HEK293 (cell line): ENCODE data around the gene SELENOO.

Experiments
- GLI2 ChIP-seq: fragments of 450-650 bp; formaldehyde crosslinking; IDR thresholded peaks from 2 replicates; pipeline ENCODE4; 2017; ENCODE audit warnings: missing biosample characterization, missing genetic modification characterization, low read depth, borderline replicate concordance
- HOXA7 ChIP-seq: sonication (generic); formaldehyde crosslinking; IDR thresholded peaks from 2 replicates; pipeline ENCODE4 v1.8.1; 2022; ENCODE audit warnings: missing genetic modification reagents, borderline replicate concordance
- YY1 ChIP-seq: fragments of 450-650 bp; formaldehyde crosslinking; IDR thresholded peaks from 2 replicates; pipeline ENCODE4 v1.5.1; 2018; ENCODE audit warnings: missing biosample characterization, missing genetic modification characterization
- YY2 ChIP-seq: fragments of 450-650 bp; formaldehyde crosslinking; IDR thresholded peaks from 2 replicates; pipeline ENCODE4 v1.5.1; 2016; ENCODE audit warnings: missing biosample characterization, missing genetic modification characterization
- ZBTB8A ChIP-seq: fragments of 450-650 bp; formaldehyde crosslinking; IDR thresholded peaks from 2 replicates; pipeline ENCODE4 v1.5.1; 2016; ENCODE audit warnings: missing biosample characterization, missing genetic modification characterization
- ZNF121 ChIP-seq: fragments of 450-650 bp; formaldehyde crosslinking; IDR thresholded peaks from 2 replicates; pipeline ENCODE4 v1.5.1; 2016; ENCODE audit warnings: missing biosample characterization, missing genetic modification characterization
- ZNF23 ChIP-seq: fragments of 450-650 bp; formaldehyde crosslinking; IDR thresholded peaks from 2 replicates; pipeline ENCODE4 v1.5.1; 2016; ENCODE audit warnings: missing biosample characterization, missing genetic modification characterization, borderline replicate concordance
- ZNF37A ChIP-seq: fragments of 450-650 bp; IDR thresholded peaks from 2 replicates; pipeline ENCODE4 v1.5.1; 2018; ENCODE audit warnings: missing biosample characterization, missing genetic modification characterization
- ZNF510 ChIP-seq: fragments of 450-650 bp; formaldehyde crosslinking; IDR thresholded peaks from 2 replicates; pipeline ENCODE4 v1.5.1; 2018; ENCODE audit warnings: mild to moderate bottlenecking, missing genetic modification characterization, missing biosample characterization; ENCODE audit not compliant: insufficient replicate concordance
- ZNF530 ChIP-seq: fragments of 450-650 bp; formaldehyde crosslinking; IDR thresholded peaks from 2 replicates; pipeline ENCODE4 v1.5.1; 2016; ENCODE audit warnings: low read depth, missing biosample characterization, missing genetic modification characterization
- ZNF544 ChIP-seq: fragments of 450-650 bp; formaldehyde crosslinking; IDR thresholded peaks from 2 replicates; pipeline ENCODE4 v1.5.0; 2017; ENCODE audit warnings: missing biosample characterization, missing genetic modification characterization
- ZNF701 ChIP-seq: fragments of 450-650 bp; formaldehyde crosslinking; IDR thresholded peaks from 2 replicates; pipeline ENCODE4 v1.5.1; 2016; ENCODE audit warnings: missing biosample characterization, missing genetic modification characterization
- TF ChIP-seq, protein P1 (sequence below): fragments of 450-650 bp; formaldehyde crosslinking; IDR thresholded peaks from 2 replicates; pipeline ENCODE4 v1.5.1; 2016; ENCODE audit warnings: missing biosample characterization, missing genetic modification characterization
- TF ChIP-seq, protein P2 (sequence below): fragments of 450-650 bp; formaldehyde crosslinking; IDR thresholded peaks from 2 replicates; pipeline ENCODE4; 2016; ENCODE audit warnings: missing biosample characterization, missing genetic modification characterization

DNA sequence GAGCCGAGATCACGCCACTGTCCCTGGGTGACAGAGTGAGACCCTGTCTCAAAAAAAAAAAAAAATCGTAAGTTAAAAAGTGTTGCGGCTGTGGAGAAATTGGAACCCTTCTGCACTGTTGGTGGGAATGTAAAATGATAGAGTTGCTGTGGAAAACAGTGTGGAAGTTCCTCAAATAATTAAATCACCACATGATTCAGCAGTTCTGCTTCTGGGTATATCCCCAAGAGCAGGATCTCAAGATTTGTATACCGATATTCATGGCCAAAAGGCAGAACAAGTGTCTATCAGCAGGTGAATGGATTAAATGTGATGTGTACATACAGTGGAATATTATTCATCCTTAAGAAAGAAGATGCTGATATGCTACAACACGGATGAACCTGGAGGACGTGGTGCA, 3.8 kb downstream of the SELENOO start:
- no peak for TF ChIP-seq GLI2 (tag by site-specific recombination)
- TF ChIP-seq ZNF23 (tag by site-specific recombination): no peak
- TF ChIP-seq YY2 (tag by site-specific recombination): no peak
- TF ChIP-seq, protein P1, sequence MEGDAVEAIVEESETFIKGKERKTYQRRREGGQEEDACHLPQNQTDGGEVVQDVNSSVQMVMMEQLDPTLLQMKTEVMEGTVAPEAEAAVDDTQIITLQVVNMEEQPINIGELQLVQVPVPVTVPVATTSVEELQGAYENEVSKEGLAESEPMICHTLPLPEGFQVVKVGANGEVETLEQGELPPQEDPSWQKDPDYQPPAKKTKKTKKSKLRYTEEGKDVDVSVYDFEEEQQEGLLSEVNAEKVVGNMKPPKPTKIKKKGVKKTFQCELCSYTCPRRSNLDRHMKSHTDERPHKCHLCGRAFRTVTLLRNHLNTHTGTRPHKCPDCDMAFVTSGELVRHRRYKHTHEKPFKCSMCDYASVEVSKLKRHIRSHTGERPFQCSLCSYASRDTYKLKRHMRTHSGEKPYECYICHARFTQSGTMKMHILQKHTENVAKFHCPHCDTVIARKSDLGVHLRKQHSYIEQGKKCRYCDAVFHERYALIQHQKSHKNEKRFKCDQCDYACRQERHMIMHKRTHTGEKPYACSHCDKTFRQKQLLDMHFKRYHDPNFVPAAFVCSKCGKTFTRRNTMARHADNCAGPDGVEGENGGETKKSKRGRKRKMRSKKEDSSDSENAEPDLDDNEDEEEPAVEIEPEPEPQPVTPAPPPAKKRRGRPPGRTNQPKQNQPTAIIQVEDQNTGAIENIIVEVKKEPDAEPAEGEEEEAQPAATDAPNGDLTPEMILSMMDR (tag by site-specific recombination): no peak
- TF ChIP-seq ZNF121 (tag by site-specific recombination): no peak
- no peak for TF ChIP-seq ZNF37A (tag by site-specific recombination)
- no peak for TF ChIP-seq ZNF701 (tag by site-specific recombination)
- no peak for TF ChIP-seq ZNF544 (tag by site-specific recombination)
- TF ChIP-seq YY1 (tag by site-specific recombination): no peak
- no peak for TF ChIP-seq ZNF510 (tag by site-specific recombination)
- TF ChIP-seq, protein P2, sequence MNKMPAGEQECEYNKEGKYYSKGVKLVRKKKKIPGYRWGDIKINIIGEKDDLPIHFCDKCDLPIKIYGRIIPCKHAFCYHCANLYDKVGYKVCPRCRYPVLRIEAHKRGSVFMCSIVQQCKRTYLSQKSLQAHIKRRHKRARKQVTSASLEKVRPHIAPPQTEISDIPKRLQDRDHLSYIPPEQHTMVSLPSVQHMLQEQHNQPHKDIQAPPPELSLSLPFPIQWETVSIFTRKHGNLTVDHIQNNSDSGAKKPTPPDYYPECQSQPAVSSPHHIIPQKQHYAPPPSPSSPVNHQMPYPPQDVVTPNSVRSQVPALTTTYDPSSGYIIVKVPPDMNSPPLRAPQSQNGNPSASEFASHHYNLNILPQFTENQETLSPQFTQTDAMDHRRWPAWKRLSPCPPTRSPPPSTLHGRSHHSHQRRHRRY (tag by site-specific recombination): no peak
- no peak for TF ChIP-seq HOXA7 (CRISPR knock-in tag)
- TF ChIP-seq ZNF530: no peak
- TF ChIP-seq ZBTB8A: no peak
